HG03432 (cell line): ENCODE measurements around the gene DCTPP1.
A peak's percentile ranks its signal among the peaks of the same experiment; 100 is the strongest.
"Not testable (repeated sequence)": the region's sequence is repeated elsewhere in the genome, so short reads cannot be mapped to it uniquely, and the experiment has no call there.

Experiments used
- ATAC-seq: cut with Tn5 transposase; IDR thresholded peaks from one replicate; pipeline ENCODE4 v1.9.1; 2021; ENCODE audit warnings: mild to moderate bottlenecking, moderate library complexity; ENCODE audit not compliant: unreplicated experiment

Gene DCTPP1

GRCh38 chr16:30429678-30430427, at the start of gene DCTPP1:
TSS of gene DCTPP1 (minus strand) at chr16:30430030. CDS start at chr16:30429980, 50 bp downstream.
- peak; percentile 94 for ATAC-seq

DNA sequence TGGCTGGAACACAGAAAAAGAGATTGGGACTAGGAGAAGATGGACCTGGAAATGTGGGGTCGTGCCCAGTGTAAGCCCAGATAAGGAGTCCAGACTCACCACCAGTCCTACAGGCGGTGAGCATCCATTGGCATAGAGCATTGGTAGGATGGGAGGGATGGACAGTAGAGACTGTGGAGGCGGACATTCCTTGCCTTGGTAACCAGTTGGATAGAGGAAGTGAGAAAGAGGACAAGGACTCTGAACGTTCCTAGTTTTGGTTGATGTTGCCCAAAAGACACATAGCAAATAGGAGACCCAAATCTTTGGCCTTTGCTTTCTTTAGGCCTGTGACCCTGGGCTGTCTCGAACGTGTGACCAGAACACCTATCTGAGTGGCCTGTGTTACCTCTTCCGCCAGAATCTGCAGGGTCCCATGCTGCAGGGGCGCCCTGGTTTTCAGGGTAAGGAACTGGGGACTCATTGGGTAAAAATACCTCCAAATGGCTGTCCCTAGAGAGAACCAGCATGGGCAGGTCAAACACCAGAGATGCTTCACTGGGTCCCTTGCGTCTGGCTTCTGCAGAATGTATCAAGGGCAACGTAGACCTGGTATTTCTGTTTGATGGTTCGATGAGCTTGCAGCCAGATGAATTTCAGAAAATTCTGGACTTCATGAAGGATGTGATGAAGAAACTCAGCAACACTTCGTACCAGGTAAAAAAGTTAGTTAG, 49.1 kb upstream of the DCTPP1 start:
- no peak for ATAC-seq

DNA sequence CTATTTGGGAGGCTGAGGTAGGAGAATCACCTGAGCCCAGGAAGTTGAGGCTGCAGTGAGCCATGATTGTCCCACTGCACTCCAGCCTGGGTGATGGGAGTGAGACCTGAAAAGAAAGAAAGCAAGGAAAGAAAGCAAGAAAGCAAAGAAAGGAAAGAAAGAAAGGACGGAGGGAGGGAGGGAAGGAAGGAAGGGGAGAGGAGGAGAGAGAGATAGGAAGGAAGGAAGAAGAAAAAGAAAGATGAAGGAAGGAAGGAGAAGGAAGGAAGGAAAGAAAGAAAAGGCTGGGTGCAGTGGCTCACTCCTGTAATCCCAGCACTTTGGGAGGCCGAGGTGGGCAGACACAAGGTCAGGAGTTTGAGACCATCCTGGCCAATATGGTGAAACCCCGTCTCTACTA, 47.9 kb upstream of the DCTPP1 start:
- not testable (repeated sequence) for ATAC-seq

GRCh38 chr16:30476991-30477390, 47.2 kb upstream of the DCTPP1 start:
- no peak for ATAC-seq

- ATAC-seq = no peak
These were observed 44.9 kb upstream of the DCTPP1 start for GRCh38 chr16:30474684-30475083.

- no peak for ATAC-seq
These were observed 44.2 kb upstream of the DCTPP1 start for GRCh38 chr16:30474074-30474452.

GRCh38 chr16:30473231-30474073, 43.6 kb upstream of the DCTPP1 start:
- peak; percentile 35 for ATAC-seq

GRCh38 chr16:30472328-30472942, 42.6 kb upstream of the DCTPP1 start, which contains the start of gene ITGAL:
TSS of gene ITGAL (plus strand) at chr16:30472742. CDS start at chr16:30472838, 96 bp downstream.
- peak; percentile 50 for ATAC-seq

DNA sequence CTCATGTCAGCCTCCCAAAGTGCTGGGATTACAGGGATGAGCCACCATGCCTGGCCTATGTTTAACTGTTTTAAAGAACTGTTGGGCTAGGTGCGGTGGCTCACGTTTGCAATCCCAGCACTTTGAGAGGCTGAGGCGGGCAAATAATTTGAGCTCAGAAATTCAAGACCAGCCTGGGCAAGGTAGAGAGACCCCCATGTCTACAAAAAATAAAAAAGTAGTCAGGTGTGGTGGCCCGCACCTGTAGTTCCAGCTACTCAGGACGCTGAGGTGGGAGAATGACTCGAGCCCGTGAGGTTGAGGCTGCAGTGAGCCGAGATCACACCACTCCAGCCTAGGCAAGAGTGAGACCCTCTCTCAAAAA, 40.8 kb upstream of the DCTPP1 start:
- no peak for ATAC-seq

- no peak for ATAC-seq
These were observed 40.3 kb upstream of the DCTPP1 start for GRCh38 chr16:30470170-30470512.

- ATAC-seq = no peak
These were observed 34.2 kb upstream of the DCTPP1 start for GRCh38 chr16:30464078-30464477.

GRCh38 chr16:30461426-30461825, 31.6 kb upstream of the DCTPP1 start:
- ATAC-seq = not testable (repeated sequence)

DNA sequence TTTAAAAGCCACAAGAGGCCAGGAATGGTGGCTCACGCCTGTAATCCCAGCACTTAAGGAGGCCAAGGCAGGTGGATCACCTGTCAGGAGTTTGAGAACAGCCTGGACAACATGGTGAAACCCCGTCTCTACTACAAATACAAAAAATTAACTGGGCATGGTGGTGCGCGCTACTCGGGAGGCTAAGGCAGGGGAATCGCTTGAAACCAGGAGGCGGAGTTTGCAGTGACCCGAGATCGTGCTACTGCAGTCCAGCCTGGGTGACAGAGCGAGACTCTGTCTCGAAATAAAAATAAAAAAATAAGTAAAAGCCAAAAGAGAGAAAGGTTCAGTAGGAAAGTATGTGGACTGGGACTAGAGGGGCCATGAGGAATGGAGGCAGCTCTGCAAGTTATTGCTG, 29.6 kb upstream of the DCTPP1 start:
- ATAC-seq = no peak

- ATAC-seq = peak; percentile 85
These were observed 28.9 kb upstream of the DCTPP1 start for GRCh38 chr16:30458561-30459394.

- no peak for ATAC-seq
These were observed 28.1 kb upstream of the DCTPP1 start for GRCh38 chr16:30457743-30458560.

- no peak for ATAC-seq
These were observed 27.4 kb upstream of the DCTPP1 start for GRCh38 chr16:30457256-30457655.

- no peak for ATAC-seq
These were observed 26.5 kb upstream of the DCTPP1 start for GRCh38 chr16:30456302-30456701.

- ATAC-seq = not testable (repeated sequence)
These were observed 23.1 kb upstream of the DCTPP1 start for GRCh38 chr16:30452709-30453580.

DNA sequence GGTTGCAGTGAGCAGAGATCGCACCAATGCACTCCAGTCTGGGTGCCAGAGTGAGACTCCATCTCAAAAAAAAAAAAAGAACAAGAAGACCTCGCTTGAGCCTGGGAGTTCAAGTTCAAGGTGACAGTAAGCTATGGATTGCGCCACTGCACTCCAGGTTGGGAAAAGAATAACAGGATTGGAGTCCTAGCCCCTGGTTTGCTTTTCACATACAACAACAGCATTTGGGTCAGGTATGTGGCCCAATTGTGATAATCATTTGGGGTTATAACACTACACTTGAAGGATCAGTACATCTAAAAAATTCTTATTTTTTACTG, 19.2 kb upstream of the DCTPP1 start:
- ATAC-seq = no peak
